ENCODE data around the gene SRGAP3.

SRGAP3 gene

GRCh38 chr3:9251055-9251786 lies 1.8 kb upstream of the SRGAP3 start:
- no peak for DNase-seq

- DNase-seq = no peak
These were observed 790 bp upstream of the SRGAP3 start for GRCh38 chr3:9250236-9250635.

- DNase-seq = no peak
These were observed 749 bp downstream of the SRGAP3 start for GRCh38 chr3:9248522-9249271.

GRCh38 chr3:9247941-9248521 lies 1.4 kb downstream of the SRGAP3 start:
- no peak for DNase-seq

- no peak for DNase-seq
These were observed 2.0 kb downstream of the SRGAP3 start for GRCh38 chr3:9247361-9247940.

- no peak for DNase-seq
These were observed 3.3 kb downstream of the SRGAP3 start for GRCh38 chr3:9246189-9246588.

- DNase-seq = no peak
These were observed 4.8 kb downstream of the SRGAP3 start for GRCh38 chr3:9244495-9245183.

- DNase-seq = no peak
These were observed 7.5 kb downstream of the SRGAP3 start for GRCh38 chr3:9241956-9242355.

GRCh38 chr3:9239680-9240079 lies 9.8 kb downstream of the SRGAP3 start:
- no peak for DNase-seq

GRCh38 chr3:9238721-9239295 lies 10.6 kb downstream of the SRGAP3 start:
- DNase-seq = no peak

- DNase-seq = no peak
These were observed 11.2 kb downstream of the SRGAP3 start for GRCh38 chr3:9238276-9238675.

GRCh38 chr3:9233814-9234600 lies 15.4 kb downstream of the SRGAP3 start:
- DNase-seq = no peak

- DNase-seq = no peak
These were observed 16.3 kb downstream of the SRGAP3 start for GRCh38 chr3:9233101-9233500.

- no peak for DNase-seq
These were observed 17.5 kb downstream of the SRGAP3 start for GRCh38 chr3:9231937-9232336.

- no peak for DNase-seq
These were observed 18.0 kb downstream of the SRGAP3 start for GRCh38 chr3:9231471-9231870.

- no peak for DNase-seq
These were observed 18.4 kb downstream of the SRGAP3 start for GRCh38 chr3:9231006-9231405.

GRCh38 chr3:9230596-9230995 lies 18.9 kb downstream of the SRGAP3 start:
- no peak for DNase-seq

GRCh38 chr3:9229879-9230278 lies 19.6 kb downstream of the SRGAP3 start:
- no peak for DNase-seq

GRCh38 chr3:9229325-9229724 lies 20.1 kb downstream of the SRGAP3 start:
- no peak for DNase-seq

- peak; percentile 58 for DNase-seq
These were observed 23.1 kb downstream of the SRGAP3 start for GRCh38 chr3:9226326-9226725.

GRCh38 chr3:9225268-9225667 lies 24.2 kb downstream of the SRGAP3 start:
- no peak for DNase-seq

GRCh38 chr3:9224490-9224889 lies 25.0 kb downstream of the SRGAP3 start:
- peak; percentile 23 for DNase-seq

Data from NCI-H226 (cell line).